Stomach (tissue), 9 donors: Measurements from ENCODE around the gene RUSC2. TPM values are rescaled to one million over a fixed set of nuclear protein-coding genes. Genes with fewer than 3 reads are reported as not detected.

Source experiments
- DNase-seq, 2 donors: peaks; one replicate each; pipeline versions ENCODE4 v3.0.0 to v3.0.0-alpha.2; 2013 to 2019
- H3K27ac ChIP-seq, 5 donors: fragments of 200-600 bp in 4 of 5; sonication (generic) in 4 of 5; one replicate each; pipeline ENCODE4 v1.5.1; 2013 to 2019; ENCODE audit warnings: mild to moderate bottlenecking in 1 of 5, moderate library complexity in 1 of 5
- H3K27me3 ChIP-seq, 3 donors: fragments of 200-600 bp; sonication (generic); one replicate each; pipeline ENCODE4 v1.5.1; 2017 to 2019; ENCODE audit warnings: mixed run types in 1 of 3
- H3K36me3 ChIP-seq, 4 donors: fragments of 200-600 bp; sonication (generic); 1 replicate in 3 of 4; 2 replicates in 1 of 4; pipeline ENCODE4 v1.5.1; 2016 to 2019
- H3K4me1 ChIP-seq, 4 donors: fragments of 200-600 bp; sonication (generic); one replicate each; pipeline ENCODE4 v1.5.1; 2016 to 2019
- H3K4me3 ChIP-seq, 4 donors: fragments of 200-600 bp; sonication (generic) in 3 of 4; one replicate each; pipeline ENCODE4 v1.5.1; 2016 to 2019; ENCODE audit warnings: mild to moderate bottlenecking in 1 of 4
- H3K9me3 ChIP-seq, 4 donors: fragments of 200-600 bp; sonication (generic); one replicate each; pipeline ENCODE4 v1.5.1; 2016 to 2019
- EP300 ChIP-seq: sonication (generic); formaldehyde crosslinking; IDR thresholded peaks from one replicate; pipeline ENCODE4 v1.6.1; 2017; ENCODE audit warnings: antibody characterized with exemption
- POLR2A ChIP-seq, 4 donors: fragments of 450-650 bp; IDR thresholded peaks; one replicate each; pipeline ENCODE4 v1.6.1; 2016; ENCODE audit warnings: antibody characterized with exemption in 4 of 4, control low read depth in 2 of 4, mild to moderate bottlenecking in 1 of 4, moderate library complexity in 1 of 4
- POLR2AphosphoS5 ChIP-seq, 3 donors: sonication (generic); formaldehyde crosslinking; IDR thresholded peaks; one replicate each; pipeline ENCODE4 v1.6.1; 2016; ENCODE audit warnings: antibody characterized with exemption in 3 of 3
- WGBS, 5 donors: extraction: QIAGEN DNeasy Blood & Tissue Kit in 3 of 5; methylation state at CpG; one replicate each; pipeline versions ENCODE4 v1.1.5 to v1.1.7; 2013 to 2018; 5-methylcytosine and 5-hydroxymethylcytosine counted together
- intact Hi-C: fragments of 100-400 bp; cut with DNase I; formaldehyde crosslinking; loops from one replicate; pipeline ENCODE4 v1.15.1; 2023; ENCODE audit warnings: low total_unique reads
- polyA plus RNA-seq, 3 donors: library from polyadenylated mRNA; stranded (reverse); fragments of 200-250 nt; gene quantifications; one replicate each; pipeline ENCODE4 v1.2.3, GENCODE V29; 2013
- total RNA-seq, 5 donors: library from RNA; depleted of rRNA; stranded (reverse); fragments of >200 nt; gene quantifications; one replicate each; pipeline versions ENCODE4 v1.1.0 to v1.2.3, GENCODE V29; 2014 to 2016
- TF ChIP-seq, protein P1 (sequence below), 7 experiments: fragments of 450-650 bp in 4 of 7; fragments of 200-600 bp in 3 of 7; sonication (generic) in 3 of 7; IDR thresholded peaks; one replicate each; pipeline ENCODE4 v1.5.1; 2016 to 2019; ENCODE audit warnings: antibody characterized with exemption in 7 of 7, control low read depth in 2 of 7, mild to moderate bottlenecking in 1 of 7
- donor health status: healthy with polysubstance abuse.
- donor health status: Bipolar disorder and iron deficiency.
- donor health status: healthy.

RUSC2 gene
- total and polyA plus RNA-seq, 8 donors, result 3.4 to 34.8 (median 7.9) TPM

DNA sequence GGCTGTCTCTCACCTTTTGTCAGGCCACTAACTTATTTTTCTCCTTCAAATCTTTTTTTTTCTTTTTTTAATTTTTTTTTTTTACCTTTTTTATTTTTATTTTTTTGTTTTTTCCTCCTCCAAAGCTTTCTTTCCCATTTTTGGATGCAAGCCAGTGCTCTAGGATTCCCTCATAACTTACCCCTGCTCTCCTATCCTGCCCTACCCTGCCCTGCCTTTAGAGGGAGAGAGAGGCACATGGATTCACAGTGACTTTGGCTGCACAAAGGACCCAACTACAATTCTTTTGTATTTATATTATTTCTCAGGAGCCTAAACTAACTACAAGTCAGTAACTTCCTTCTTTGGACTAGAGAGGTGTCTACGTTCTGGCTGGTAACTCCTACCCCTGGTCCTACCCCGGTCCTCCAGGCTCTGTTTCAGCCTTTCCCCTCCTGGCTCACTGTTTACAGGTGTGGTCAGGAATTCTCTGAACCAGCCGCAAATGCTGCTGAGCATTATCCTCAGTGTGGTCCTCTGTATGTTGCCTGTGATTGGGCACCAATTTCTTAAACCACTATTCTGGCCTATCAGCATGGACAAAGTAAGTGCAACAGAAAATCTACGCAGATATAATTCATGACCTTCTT is 8.4 kb upstream of the RUSC2 start:
- Histone ChIP-seq H3K27me3 (no peaks in the 10 kb centered on the region), H3K9me3 (no peaks in the 10 kb centered on the region), H3K27ac (no peak overlapping the region), H3K36me3 (no peaks in the 10 kb centered on the region), H3K4me3 (no peak overlapping the region), H3K4me1 (peaks cover 0 to 9% (median 4%) of the 10 kb centered on the region in 4 donors)
- DNase-seq, result peak; percentile 66 to 70
- 54 to 66% (median 59%) methylated on average over 4 of the region's 4 CpGs for WGBS, 5 donors
- TF ChIP-seq POLR2A (IDR thresholded peaks at IDR 0.05) (no peak), EP300 (no peak), POLR2AphosphoS5 (IDR thresholded peaks at IDR 0.05) (no peak)
- TF ChIP-seq, protein P1, sequence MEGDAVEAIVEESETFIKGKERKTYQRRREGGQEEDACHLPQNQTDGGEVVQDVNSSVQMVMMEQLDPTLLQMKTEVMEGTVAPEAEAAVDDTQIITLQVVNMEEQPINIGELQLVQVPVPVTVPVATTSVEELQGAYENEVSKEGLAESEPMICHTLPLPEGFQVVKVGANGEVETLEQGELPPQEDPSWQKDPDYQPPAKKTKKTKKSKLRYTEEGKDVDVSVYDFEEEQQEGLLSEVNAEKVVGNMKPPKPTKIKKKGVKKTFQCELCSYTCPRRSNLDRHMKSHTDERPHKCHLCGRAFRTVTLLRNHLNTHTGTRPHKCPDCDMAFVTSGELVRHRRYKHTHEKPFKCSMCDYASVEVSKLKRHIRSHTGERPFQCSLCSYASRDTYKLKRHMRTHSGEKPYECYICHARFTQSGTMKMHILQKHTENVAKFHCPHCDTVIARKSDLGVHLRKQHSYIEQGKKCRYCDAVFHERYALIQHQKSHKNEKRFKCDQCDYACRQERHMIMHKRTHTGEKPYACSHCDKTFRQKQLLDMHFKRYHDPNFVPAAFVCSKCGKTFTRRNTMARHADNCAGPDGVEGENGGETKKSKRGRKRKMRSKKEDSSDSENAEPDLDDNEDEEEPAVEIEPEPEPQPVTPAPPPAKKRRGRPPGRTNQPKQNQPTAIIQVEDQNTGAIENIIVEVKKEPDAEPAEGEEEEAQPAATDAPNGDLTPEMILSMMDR (IDR thresholded peaks at IDR 0.05), result peak in 5 of 7 experiments; percentile 63 to 72 (median 67)
- intact Hi-C loops, result loop anchor here (5.0 kb wide), 1 partner anchor 71 kb away; no protein-coding TSS in a partner anchor

DNA sequence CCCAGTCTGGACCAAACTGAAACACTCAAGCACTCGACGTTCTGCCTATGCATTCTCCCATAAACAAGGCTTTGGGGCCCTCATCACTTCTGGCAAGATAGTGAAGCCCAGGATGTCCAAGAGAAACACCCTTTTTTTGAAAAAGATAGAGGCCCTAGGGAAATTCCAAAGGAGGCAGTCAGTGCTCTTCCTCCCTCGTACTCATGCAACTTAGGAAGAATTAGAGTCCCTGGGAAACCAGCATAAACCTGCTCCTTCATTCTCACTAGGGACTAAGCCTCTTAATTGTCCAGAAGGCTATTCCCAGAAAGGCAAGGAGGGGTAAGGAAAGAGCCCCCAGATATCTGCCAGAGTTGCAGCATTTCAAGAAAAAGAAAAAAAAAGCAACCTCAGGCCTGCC is 7.8 kb upstream of the RUSC2 start:
- Histone ChIP-seq H3K4me3 (no peak overlapping the region), H3K27me3 (no peaks in the 10 kb centered on the region), H3K36me3 (no peaks in the 10 kb centered on the region), H3K4me1 (peaks cover 0 to 4% (median 2%) of the 10 kb centered on the region in 4 donors), H3K27ac (no peak overlapping the region), H3K9me3 (no peaks in the 10 kb centered on the region)
- no peak for DNase-seq
- 56 to 77% (median 59%) methylated on average over 3 of the region's 3 CpGs for WGBS, 5 donors
- intact Hi-C loops, result loop anchor here (5.0 kb wide), 1 partner anchor 70 kb away; no protein-coding TSS in a partner anchor
- no peak for TF ChIP-seq POLR2AphosphoS5 (IDR thresholded peaks at IDR 0.05)
- TF ChIP-seq POLR2A (IDR thresholded peaks at IDR 0.05), result no peak
- TF ChIP-seq, protein P1 (IDR thresholded peaks at IDR 0.05), result no peak
- TF ChIP-seq EP300, result no peak

DNA sequence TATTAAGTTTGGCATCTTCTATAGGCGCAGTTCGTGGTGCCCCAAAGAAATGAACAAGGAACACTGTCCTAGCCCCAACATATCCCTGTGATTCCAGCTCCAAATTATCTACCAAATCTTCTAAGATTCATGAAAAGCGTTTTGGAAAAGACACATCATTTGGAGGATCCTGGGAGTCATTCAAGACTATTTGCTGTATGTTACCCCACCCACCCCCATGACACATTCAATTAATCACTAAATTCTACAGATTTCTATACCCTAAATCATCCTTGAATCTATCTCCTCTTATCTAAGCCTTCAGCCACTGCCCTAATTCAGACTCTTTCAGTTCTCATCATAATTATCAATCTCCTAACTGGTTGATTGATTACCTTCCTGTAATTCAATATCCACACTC is 5.5 kb upstream of the RUSC2 start:
- intact Hi-C loops, result loop anchor here (5.0 kb wide), 1 partner anchor 68 kb away; no protein-coding TSS in a partner anchor
- Histone ChIP-seq H3K27me3 (no peaks in the 10 kb centered on the region), H3K36me3 (no peaks in the 10 kb centered on the region), H3K27ac (no peak overlapping the region), H3K4me1 (peaks cover 4 to 15% (median 8%) of the 10 kb centered on the region in 4 donors), H3K9me3 (no peaks in the 10 kb centered on the region), H3K4me3 (no peak overlapping the region)
- TF ChIP-seq, protein P1 (IDR thresholded peaks at IDR 0.05), result no peak
- TF ChIP-seq EP300 (no peak), POLR2A (IDR thresholded peaks at IDR 0.05) (no peak), POLR2AphosphoS5 (IDR thresholded peaks at IDR 0.05) (no peak)
- WGBS, 5 donors, result 85 to 92% (median 90%) methylated on average over 3 of the region's 3 CpGs
- no peak for DNase-seq

DNA sequence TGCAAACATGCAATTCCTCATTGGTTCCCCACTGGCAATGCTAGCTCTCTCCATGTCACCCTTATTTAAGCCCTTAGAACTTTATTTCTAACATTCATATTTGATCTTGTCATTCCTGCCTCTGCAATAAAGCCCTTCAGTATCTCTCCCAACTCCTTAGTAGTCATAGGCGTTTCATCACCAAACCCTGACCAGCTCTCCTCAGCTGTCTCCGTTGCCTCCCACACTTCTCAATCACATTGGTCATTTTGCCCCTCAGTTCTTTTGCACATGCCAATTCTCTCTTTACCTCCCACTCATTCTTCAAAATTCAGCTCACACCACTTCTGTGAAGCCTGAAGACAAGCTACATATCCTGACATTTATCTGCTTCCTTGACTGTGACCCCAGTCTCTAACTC is 2.8 kb upstream of the RUSC2 start:
- no peak for TF ChIP-seq POLR2AphosphoS5 (IDR thresholded peaks at IDR 0.05)
- no peak for TF ChIP-seq EP300
- no peak for TF ChIP-seq POLR2A (IDR thresholded peaks at IDR 0.05)
- TF ChIP-seq, protein P1 (IDR thresholded peaks at IDR 0.05), result no peak
- DNase-seq, result no peak
- Histone ChIP-seq H3K36me3 (no peaks in the 10 kb centered on the region), H3K4me3 (no peak overlapping the region), H3K9me3 (no peaks in the 10 kb centered on the region), H3K4me1 (peaks cover 13 to 26% (median 22%) of the 10 kb centered on the region in 4 donors), H3K27ac (no peak overlapping the region), H3K27me3 (no peaks in the 10 kb centered on the region)
- intact Hi-C loops, result no loop called here
- WGBS, 5 donors, result 94 to 100% (median 96%) methylated on average over 2 of the region's 2 CpGs
